Neural progenitor cell (in vitro differentiated cells): ENCODE measurements around the gene HOXC4.

ENCODE experiments used
- EZH2 ChIP-seq: fragments of 200-600 bp; sonication (generic); IDR thresholded peaks from 2 replicates; pipeline ENCODE4 v1.6.1; 2017; ENCODE audit warnings: antibody characterized with exemption, mild to moderate bottlenecking, moderate library complexity
- EZH2phosphoT487 ChIP-seq: fragments of 200-600 bp; sonication (generic); IDR thresholded peaks from 2 replicates; pipeline ENCODE4 v1.6.1; 2017; ENCODE audit warnings: antibody characterized with exemption
- TF ChIP-seq, protein P1 (sequence below): fragments of 200-600 bp; sonication (generic); IDR thresholded peaks from 2 replicates; pipeline ENCODE4 v1.5.1; 2017; ENCODE audit warnings: antibody characterized with exemption, mild to moderate bottlenecking

DNA sequence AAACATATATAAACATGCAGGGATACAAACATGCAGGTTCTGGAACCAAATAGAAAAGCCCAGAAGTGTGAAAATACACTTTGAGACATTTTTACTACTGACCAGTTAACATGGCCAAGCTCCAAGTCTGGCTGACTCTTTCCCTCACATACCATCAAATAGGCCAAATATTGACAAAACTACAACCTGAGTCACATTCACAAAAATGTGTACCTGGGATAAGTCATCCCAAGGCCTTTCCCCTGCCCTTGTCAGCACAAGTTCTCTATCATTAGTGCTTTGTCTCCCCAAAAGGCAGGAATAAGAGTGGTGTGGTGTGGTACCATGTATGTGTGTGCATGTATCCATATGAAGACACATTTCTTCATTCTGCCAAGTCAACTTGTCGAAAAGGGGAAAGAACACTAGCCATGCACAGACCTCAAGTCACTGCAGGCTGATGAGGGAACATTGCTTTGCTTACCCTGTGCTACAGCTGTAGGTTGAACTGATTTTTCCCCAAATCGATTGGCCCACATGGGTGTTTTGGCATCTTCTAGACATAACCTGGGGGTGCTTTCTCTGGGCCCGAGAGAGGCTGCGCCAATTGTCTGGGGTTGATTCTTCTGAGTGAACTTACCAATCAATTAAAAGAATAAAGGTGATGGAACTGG lies 14.9 kb downstream of the HOXC4 start:
- TF ChIP-seq EZH2phosphoT487: no peak
- TF ChIP-seq, protein P1, sequence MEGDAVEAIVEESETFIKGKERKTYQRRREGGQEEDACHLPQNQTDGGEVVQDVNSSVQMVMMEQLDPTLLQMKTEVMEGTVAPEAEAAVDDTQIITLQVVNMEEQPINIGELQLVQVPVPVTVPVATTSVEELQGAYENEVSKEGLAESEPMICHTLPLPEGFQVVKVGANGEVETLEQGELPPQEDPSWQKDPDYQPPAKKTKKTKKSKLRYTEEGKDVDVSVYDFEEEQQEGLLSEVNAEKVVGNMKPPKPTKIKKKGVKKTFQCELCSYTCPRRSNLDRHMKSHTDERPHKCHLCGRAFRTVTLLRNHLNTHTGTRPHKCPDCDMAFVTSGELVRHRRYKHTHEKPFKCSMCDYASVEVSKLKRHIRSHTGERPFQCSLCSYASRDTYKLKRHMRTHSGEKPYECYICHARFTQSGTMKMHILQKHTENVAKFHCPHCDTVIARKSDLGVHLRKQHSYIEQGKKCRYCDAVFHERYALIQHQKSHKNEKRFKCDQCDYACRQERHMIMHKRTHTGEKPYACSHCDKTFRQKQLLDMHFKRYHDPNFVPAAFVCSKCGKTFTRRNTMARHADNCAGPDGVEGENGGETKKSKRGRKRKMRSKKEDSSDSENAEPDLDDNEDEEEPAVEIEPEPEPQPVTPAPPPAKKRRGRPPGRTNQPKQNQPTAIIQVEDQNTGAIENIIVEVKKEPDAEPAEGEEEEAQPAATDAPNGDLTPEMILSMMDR: no peak
- TF ChIP-seq EZH2: no peak
